Adipocyte (in vitro differentiated cells): ENCODE measurements around the gene GAGE12J.
"Not testable (repeated sequence)": the region's sequence is repeated elsewhere in the genome, so short reads cannot be mapped to it uniquely, and the experiment has no call there.

Experiments used
- DNase-seq: peaks from one replicate; pipeline ENCODE4 v3.0.0-alpha.2; 2015; ENCODE audit warnings: low read depth
- H3K27me3 ChIP-seq: replicated peaks from 2 replicates; pipeline ENCODE4 v1.7.0; 2013; ENCODE audit warnings: mild to moderate bottlenecking, low read length, moderate library complexity; ENCODE audit not compliant: control insufficient read depth, insufficient read depth
- H3K36me3 ChIP-seq: 2 replicates; pipeline ENCODE4 v1.7.0; 2013; ENCODE audit warnings: low read length, mild to moderate bottlenecking, moderate library complexity; ENCODE audit not compliant: control insufficient read depth, insufficient read depth, severe bottlenecking
- H3K4me1 ChIP-seq: 2 replicates; pipeline ENCODE4 v1.7.0; 2013; ENCODE audit warnings: mild to moderate bottlenecking, low read length, moderate library complexity; ENCODE audit not compliant: control insufficient read depth, insufficient read depth
- H3K4me3 ChIP-seq: 2 replicates; pipeline ENCODE4 v1.7.0; 2013; ENCODE audit warnings: mild to moderate bottlenecking, low read length, moderate library complexity
- H3K9ac ChIP-seq: 2 replicates; pipeline ENCODE4 v1.7.0; 2013; ENCODE audit warnings: mild to moderate bottlenecking, low read length, moderate library complexity
- H3K9me3 ChIP-seq: 2 replicates; pipeline ENCODE4 v1.7.0; 2013; ENCODE audit warnings: mild to moderate bottlenecking, low read length, moderate library complexity; ENCODE audit not compliant: control insufficient read depth

The GAGE12J gene

DNA sequence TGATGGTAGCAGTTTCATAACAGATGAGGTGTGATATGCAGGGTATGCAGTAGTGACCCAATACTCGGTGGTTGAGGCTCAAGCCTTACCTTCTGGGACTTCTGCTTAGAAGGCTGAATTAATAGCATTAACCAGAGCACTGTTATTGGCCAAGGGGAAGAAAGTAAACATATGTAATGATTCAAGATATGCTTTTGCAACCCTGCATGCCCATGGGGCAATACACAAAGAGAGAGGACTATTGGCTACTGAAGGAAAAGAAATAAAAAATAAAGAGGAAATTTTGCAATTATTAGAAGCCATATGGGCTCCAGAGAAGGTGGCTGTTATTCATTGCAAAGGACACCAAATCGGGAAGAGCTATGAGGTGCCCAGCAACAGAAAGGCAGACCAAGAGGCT lies 9.7 kb upstream of the GAGE12J start:
- no peak overlapping the region for H3K4me3 ChIP-seq
- H3K27me3 ChIP-seq: peaks cover 12% of the 10 kb centered on the region
- H3K9me3 ChIP-seq: no peaks in the 10 kb centered on the region
- DNase-seq: no peak
- H3K9ac ChIP-seq: no peak overlapping the region
- H3K4me1 ChIP-seq: peaks cover 12% of the 10 kb centered on the region
- H3K36me3 ChIP-seq: no peaks in the 10 kb centered on the region

DNA sequence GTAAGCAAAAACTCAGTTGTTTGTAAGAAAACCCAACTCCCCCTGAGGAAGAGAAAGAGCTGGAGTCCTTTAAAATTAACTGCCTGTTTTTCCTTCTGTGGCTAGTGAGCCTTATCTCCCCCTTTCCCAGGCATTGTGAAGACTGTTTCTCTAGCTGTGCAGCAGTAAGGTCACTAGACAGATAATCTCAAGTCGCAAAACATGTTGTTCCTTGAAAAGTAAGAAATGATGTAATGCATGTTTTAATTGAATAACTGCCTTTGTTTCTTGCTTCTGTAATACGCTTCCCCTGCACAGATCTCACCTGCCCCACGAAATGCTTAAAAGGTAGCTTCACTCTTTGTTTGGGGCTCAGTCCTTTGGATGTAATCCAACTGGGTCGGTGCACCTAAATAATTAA lies 5.8 kb upstream of the GAGE12J start:
- Histone ChIP-seq H3K9ac (no peak overlapping the region), H3K4me1 (no peaks in the 10 kb centered on the region), H3K27me3 (peaks cover 10% of the 10 kb centered on the region), H3K36me3 (no peaks in the 10 kb centered on the region), H3K9me3 (no peaks in the 10 kb centered on the region), H3K4me3 (no peak overlapping the region)
- no peak for DNase-seq

DNA sequence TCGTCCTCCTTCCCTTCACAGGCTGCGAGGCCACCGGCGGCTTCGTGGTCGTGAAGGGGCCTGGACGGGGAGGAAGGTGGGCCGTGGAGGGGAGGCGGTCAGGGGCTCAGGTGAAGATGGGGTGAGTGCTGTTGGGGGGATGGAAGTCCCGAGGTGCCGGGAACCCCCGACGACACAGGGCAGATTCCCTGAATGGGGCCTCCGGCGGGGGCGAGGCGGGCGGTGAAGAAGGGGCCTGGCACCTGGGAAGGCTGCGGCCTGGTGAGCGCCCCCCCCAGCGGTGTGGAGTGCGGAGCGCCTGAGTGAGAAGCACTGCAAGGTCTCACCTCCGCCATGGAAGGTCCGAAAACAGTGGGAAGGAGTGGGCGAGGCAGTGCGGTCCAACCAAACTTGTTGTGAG lies 429 bp downstream of the GAGE12J start:
- DNase-seq: not testable (repeated sequence)

DNA sequence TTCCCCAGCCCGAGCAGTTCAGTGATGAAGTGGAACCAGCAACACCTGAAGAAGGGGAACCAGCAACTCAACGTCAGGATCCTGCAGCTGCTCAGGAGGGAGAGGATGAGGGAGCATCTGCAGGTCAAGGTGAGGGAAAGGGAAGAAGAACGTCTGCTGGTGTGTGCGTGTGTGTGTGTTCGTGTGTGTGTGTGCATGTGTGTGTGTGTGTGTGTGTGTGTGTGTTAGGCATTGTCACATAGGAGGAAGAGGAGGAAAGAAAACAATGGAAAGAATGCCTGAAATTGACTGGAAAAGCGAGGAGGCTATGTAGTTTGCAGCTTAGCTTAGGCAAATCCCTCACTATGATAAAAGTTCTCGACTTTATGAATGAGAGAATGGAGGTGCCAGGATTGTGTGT lies 1.9 kb downstream of the GAGE12J start:
- not testable (repeated sequence) for H3K9ac ChIP-seq, H3K4me3 ChIP-seq, H3K4me1 ChIP-seq, H3K36me3 ChIP-seq, H3K27me3 ChIP-seq, DNase-seq, H3K9me3 ChIP-seq

More for the DNA sequence above, 429 bp downstream of the GAGE12J start:
- H3K4me3 ChIP-seq, H3K36me3 ChIP-seq, H3K27me3 ChIP-seq, H3K9ac ChIP-seq, H3K4me1 ChIP-seq, H3K9me3 ChIP-seq: not testable (repeated sequence)

DNA sequence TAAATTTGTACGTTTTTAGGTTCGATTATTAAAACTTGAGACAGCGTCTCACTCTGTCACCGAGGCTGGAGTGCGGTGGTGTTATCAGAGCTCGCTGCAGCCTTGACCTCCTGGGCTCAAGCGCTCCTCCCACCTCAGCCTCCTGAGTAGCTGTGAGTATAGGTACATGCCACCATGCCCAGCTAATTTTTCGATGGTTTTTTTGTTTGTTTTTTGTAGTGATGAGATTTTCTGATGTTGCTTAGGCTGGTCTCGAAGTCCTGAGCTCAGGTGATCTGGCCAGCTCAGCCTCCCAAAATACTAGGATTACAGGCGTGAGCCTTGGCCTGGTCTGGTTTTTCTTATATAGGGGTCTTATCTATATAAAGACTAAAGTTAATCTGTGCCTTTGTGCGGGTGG lies 8.6 kb downstream of the GAGE12J start:
- DNase-seq, H3K9me3 ChIP-seq, H3K27me3 ChIP-seq, H3K4me3 ChIP-seq, H3K9ac ChIP-seq, H3K36me3 ChIP-seq, H3K4me1 ChIP-seq: not testable (repeated sequence)

DNA sequence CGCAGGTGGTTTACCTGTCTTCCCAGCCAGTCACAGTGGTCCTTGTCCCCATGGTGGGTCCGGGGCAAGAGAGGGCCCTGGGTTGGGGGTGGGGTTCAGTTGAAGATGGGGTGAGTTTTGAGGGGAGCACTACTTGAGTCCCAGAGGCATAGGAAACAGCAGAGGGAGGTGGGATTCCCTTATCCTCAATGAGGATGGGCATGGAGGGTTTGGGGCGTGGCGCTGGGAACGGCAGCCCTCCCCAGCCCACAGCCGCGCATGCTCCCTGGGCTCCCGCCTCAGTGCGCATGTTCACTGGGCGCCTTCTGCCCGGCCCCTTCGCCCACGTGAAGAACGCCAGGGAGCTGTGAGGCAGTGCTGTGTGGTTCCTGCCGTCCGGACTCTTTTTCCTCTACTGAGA lies 9.4 kb downstream of the GAGE12J start, which contains the start of gene GAGE13:
TSS of gene GAGE13 (plus strand) at position 301 of the 400 bp plus-strand sequence. CDS start 1,156 bp downstream, outside the sequence.
- not testable (repeated sequence) for DNase-seq, H3K4me3 ChIP-seq, H3K9me3 ChIP-seq, H3K36me3 ChIP-seq, H3K27me3 ChIP-seq, H3K4me1 ChIP-seq, H3K9ac ChIP-seq

DNA sequence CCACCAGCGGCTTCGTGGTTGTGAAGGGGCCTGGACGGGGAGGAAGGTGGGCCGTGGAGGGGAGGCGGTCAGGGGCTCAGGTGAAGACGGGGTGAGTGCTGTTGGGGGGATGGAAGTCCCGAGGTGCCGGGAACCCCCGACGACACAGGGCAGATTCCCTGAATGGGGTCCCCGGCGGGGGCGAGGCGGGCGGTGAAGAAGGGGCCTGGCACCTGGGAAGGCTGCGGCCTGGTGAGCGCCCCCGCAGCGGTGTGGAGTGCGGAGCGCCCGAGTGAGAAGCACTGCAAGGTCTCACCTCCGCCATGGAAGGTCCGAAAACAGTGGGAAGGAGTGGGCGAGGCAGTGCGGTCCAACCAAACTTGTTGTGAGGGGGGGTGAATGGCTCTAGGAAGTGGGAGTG lies 10.0 kb downstream of the GAGE12J start:
- not testable (repeated sequence) for H3K4me1 ChIP-seq, H3K36me3 ChIP-seq, H3K27me3 ChIP-seq, H3K9me3 ChIP-seq, DNase-seq, H3K9ac ChIP-seq, H3K4me3 ChIP-seq

DNA sequence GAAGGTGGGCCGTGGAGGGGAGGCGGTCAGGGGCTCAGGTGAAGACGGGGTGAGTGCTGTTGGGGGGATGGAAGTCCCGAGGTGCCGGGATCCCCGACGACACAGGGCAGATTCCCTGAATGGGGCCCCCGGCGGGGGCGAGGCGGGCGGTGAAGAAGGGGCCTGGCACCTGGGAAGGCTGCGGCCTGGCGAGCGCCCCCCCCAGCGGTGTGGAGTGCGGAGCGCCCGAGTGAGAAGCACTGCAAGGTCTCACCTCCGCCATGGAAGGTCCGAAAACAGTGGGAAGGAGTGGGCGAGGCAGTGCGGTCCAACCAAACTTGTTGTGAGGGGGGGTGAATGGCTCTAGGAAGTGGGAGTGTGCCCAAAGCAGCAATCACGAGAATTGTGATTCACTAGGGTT lies 19.6 kb downstream of the GAGE12J start:
- H3K36me3 ChIP-seq, DNase-seq, H3K9ac ChIP-seq, H3K4me3 ChIP-seq, H3K27me3 ChIP-seq, H3K4me1 ChIP-seq, H3K9me3 ChIP-seq: not testable (repeated sequence)

DNA sequence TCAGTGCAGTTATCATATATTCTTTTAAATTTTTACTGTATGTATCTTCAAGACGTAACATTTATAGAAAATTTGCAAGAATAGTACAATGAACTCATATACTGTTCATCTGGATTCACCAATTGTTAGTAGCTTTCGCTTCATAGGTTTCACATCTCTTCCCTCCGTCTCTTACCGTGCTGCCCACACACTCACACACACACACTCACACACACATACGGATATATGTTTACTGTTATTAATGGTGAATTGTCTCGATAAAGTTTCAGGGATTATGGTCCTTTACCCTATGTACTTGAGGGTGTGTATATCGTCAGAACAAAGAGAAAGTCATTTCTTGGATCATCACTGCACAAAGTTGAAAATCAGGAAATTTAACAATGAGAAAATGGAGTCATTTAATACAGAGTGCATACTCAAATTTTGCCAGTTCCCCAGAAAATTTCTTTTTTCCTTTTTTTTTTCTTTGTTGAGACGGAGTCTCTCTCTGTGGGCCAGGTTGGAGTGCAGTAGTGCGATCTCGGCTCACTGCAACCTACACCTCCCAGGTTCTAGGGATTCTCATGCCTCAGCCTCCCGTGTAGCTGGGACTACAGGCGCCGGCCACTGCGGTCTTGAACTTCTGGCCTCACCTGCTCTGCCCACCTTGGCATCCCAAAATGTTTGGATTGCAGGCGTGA lies 22.8 kb downstream of the GAGE12J start:
- not testable (repeated sequence) for H3K36me3 ChIP-seq

DNA sequence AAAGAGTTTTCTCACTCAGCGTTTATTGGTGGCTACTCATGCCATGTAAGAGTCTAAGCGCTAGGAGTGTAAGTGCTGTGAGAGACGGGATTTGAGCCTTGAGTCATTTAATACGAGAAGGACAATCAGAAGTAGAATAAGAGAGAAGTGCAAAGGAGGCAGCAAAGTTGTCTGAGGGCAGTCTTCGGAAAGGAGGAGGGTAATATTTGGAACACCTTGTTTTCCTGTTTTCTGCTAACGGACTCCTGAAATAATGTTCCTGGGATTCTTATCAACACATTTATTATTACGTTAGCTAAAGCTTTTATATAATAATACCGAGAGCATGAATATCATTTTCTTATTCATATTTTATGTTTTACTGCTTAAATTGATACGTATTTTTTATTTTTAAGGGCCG lies 23.6 kb downstream of the GAGE12J start:
- H3K4me1 ChIP-seq, H3K27me3 ChIP-seq, DNase-seq, H3K9me3 ChIP-seq, H3K36me3 ChIP-seq, H3K4me3 ChIP-seq, H3K9ac ChIP-seq: not testable (repeated sequence)

More for the DNA sequence above, 22.8 kb downstream of the GAGE12J start:
- not testable (repeated sequence) for H3K4me1 ChIP-seq, H3K27me3 ChIP-seq, H3K4me3 ChIP-seq, DNase-seq, H3K9ac ChIP-seq, H3K9me3 ChIP-seq

DNA sequence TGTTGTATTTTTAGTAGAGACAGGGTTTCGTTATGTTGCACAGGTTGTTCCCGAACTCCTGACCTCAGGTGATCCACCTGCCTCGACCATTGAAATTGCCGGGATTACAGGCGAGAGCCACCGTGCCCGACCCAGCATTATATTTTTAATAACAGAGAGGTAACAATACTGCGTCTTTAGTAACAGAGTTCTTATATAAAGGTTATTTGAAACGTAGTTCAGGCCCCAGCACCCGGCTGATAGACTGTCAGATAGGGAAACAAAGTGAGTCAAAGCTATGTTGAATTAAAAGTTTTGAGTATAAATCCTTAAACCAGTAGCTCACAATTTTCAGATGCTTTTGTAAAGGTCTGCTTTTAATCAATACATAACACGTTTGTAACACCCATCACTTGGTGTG lies 24.3 kb downstream of the GAGE12J start:
- H3K27me3 ChIP-seq, H3K9me3 ChIP-seq: not testable (repeated sequence)

More for the DNA sequence above, 24.3 kb downstream of the GAGE12J start:
- not testable (repeated sequence) for H3K36me3 ChIP-seq, H3K9ac ChIP-seq, DNase-seq, H3K4me3 ChIP-seq, H3K4me1 ChIP-seq
